Activated CD4-positive, alpha-beta memory T cell treated with anti-CD3 and anti-CD28 coated beads for 36 hours (primary cell): ENCODE results near the gene IFITM5. TPM values are rescaled to one million over a fixed set of nuclear protein-coding genes. Genes with fewer than 3 reads are reported as not detected.

Experiments
- CTCF ChIA-PET: fragments of 350-600 bp; sonication (Branson Sonifier 250); formaldehyde crosslinking; loops from one replicate; lab custom pipeline; 2021; ENCODE audit warnings: antibody characterized with exemption, inconsistent platforms; lab: Charles Lee
- POLR2A ChIA-PET: fragments of 350-600 bp; sonication (Branson Sonifier 250); formaldehyde crosslinking; loops from one replicate; lab custom pipeline; 2021; ENCODE audit warnings: antibody characterized with exemption; lab: Charles Lee
- DNase-seq: peaks from one replicate; pipeline ENCODE4 v3.0.0-alpha.2; 2020
- H3K27ac Mint-ChIP-seq: one replicate; pipeline ENCODE4 v1.8.0; 2021; ENCODE audit warnings: mixed read lengths
- H3K27me3 Mint-ChIP-seq: one replicate; pipeline ENCODE4 v1.8.0; 2021; ENCODE audit warnings: mixed read lengths
- H3K36me3 Mint-ChIP-seq: one replicate; pipeline ENCODE4 v1.8.0; 2021; ENCODE audit warnings: mixed read lengths
- H3K4me1 Mint-ChIP-seq: one replicate; pipeline ENCODE4 v1.8.0; 2021; ENCODE audit warnings: low read depth, mixed read lengths
- H3K4me3 Mint-ChIP-seq: one replicate; pipeline ENCODE4 v1.8.0; 2021; ENCODE audit warnings: mild to moderate bottlenecking, mixed read lengths
- H3K9me3 Mint-ChIP-seq: one replicate; pipeline ENCODE4 v1.8.0; 2021; ENCODE audit warnings: mixed read lengths
- intact Hi-C: fragments of 100-400 bp; cut with micrococcal nuclease; formaldehyde crosslinking; loops from one replicate; pipeline ENCODE4 v1.15.1; 2023
- total RNA-seq, 2 experiments: library from RNA; stranded (reverse); gene quantifications; one replicate each; pipeline ENCODE4 v1.2.3, GENCODE V29; 2021

The IFITM5 gene
- not detected for total RNA-seq

DNA sequence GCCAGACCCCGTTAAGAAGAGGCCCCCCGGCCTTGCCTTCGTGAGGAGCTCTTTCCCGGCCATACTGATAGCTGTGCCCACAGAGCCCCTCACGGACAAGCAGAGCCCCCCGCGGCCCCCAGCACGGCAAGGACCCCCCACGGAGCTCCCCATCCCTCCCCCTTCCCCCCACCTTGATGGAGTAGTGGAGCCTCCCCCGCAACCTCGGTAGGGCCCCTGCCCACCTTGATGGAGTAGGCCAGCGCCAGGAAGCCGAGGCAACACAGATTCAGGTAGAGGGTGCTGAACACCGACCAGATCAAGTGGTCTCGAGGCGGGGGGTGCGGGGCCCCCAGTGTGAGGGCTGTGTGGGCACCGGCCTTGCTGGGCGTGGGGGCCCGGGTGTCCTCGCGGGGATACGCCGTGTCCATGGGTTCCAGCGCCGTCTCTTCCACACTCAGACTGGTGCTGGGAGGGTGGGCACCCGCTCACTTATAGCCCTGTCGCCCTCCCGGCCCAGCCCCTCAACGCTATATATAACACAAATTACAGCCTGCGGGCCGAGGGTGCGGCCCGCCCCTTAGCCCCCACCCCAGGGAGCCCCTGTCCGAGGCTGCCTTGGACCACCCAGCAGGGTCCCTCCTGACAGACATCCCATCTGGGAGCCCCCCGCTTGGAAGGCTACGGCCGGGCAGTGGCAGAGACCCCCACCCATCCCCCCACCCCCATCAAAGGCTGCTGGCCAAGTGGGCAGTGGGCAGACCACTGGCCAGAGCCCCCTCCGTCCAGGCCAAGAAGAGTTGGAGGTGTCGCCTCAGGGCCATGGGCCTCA is at the start of gene IFITM5:
Gene IFITM5 (minus strand): TSS at position 446 of the 811 bp plus-strand sequence. CDS start 36 bp downstream, at position 410.
- Mint-ChIP-seq H3K4me3 (no peak within 1 kb of the TSS), H3K4me1 (peaks cover 22% of the 10 kb centered on the region), H3K36me3 (no peaks in the 10 kb centered on the region), H3K27me3 (peaks cover 5% of the 10 kb centered on the region), H3K27ac (no peak within 1 kb of the TSS), H3K9me3 (no peaks in the 10 kb centered on the region)
- DNase-seq = no peak
- POLR2A ChIA-PET = no interaction called here
- CTCF ChIA-PET = no interaction called here
- intact Hi-C loops = no loop called here

GRCh38 chr11:346529-346928 is 47.2 kb upstream of the IFITM5 start:
- CTCF ChIA-PET = interaction anchor here (2.1 kb wide), 1 partner anchor 42 kb away, joined by 6 read pairs; no protein-coding TSS in a partner anchor
- DNase-seq = no peak

GRCh38 chr11:344836-345578 is 45.7 kb upstream of the IFITM5 start:
- CTCF ChIA-PET = interaction anchor here (1.0 to 2.1 kb wide), 3 partner anchors 40 to 64 kb away, joined by 3 to 6 read pairs (median 3); no protein-coding TSS in a partner anchor
- Mint-ChIP-seq H3K9me3 (no peaks in the 10 kb centered on the region), H3K4me3 (no peak overlapping the region), H3K4me1 (peaks cover 8% of the 10 kb centered on the region), H3K27me3 (no peaks in the 10 kb centered on the region), H3K36me3 (no peaks in the 10 kb centered on the region), H3K27ac (no peak overlapping the region)
- no peak for DNase-seq
- POLR2A ChIA-PET = no interaction called here
- intact Hi-C loops = no loop called here

More at GRCh38 chr11:346529-346928, 47.2 kb upstream of the IFITM5 start:
- Mint-ChIP-seq H3K27ac (no peak overlapping the region), H3K4me1 (peaks cover 14% of the 10 kb centered on the region), H3K4me3 (no peak overlapping the region), H3K9me3 (no peaks in the 10 kb centered on the region), H3K27me3 (no peaks in the 10 kb centered on the region), H3K36me3 (no peaks in the 10 kb centered on the region)
- POLR2A ChIA-PET = no interaction called here
- intact Hi-C loops = no loop called here

DNA sequence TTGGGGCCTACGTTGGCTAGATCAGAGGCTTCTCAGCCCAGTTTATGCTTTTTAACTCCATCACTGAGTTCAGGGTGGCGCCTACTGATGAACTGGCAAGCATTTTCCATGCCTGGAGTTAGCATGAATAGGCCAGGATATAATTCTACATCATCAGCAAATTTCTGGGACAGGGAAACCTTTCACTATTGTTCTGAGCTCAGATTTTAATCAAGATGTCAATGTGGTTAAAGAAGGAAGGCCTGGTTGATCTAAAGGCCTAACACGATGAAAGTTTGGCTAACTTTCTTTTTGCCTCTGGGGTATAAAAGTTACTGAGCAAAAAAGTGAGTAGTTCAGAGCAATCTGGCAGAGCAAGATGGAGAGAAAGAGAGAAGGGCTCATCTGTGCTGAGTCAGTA is 43.0 kb upstream of the IFITM5 start:
- ChIA-PET CTCF (interaction anchor here (1.0 kb wide), 1 partner anchor 91 kb away, joined by 4 read pairs; no protein-coding TSS in a partner anchor), POLR2A (no interaction called here)
- no peak for DNase-seq
- H3K4me3 Mint-ChIP-seq = no peak overlapping the region
- no peaks in the 10 kb centered on the region for H3K36me3 Mint-ChIP-seq
- H3K4me1 Mint-ChIP-seq = peaks cover 8% of the 10 kb centered on the region
- peak overlapping the region; percentile 58 for H3K27ac Mint-ChIP-seq
- no peaks in the 10 kb centered on the region for H3K9me3 Mint-ChIP-seq
- intact Hi-C loops = no loop called here
- no peaks in the 10 kb centered on the region for H3K27me3 Mint-ChIP-seq

- Mint-ChIP-seq H3K27ac (no peak overlapping the region), H3K4me3 (no peak overlapping the region), H3K36me3 (no peaks in the 10 kb centered on the region), H3K9me3 (no peaks in the 10 kb centered on the region), H3K4me1 (peaks cover 12% of the 10 kb centered on the region), H3K27me3 (no peaks in the 10 kb centered on the region)
- ChIA-PET POLR2A (no interaction called here), CTCF (interaction anchor here (1.0 to 2.1 kb wide), 3 partner anchors 11 to 56 kb away, joined by 4 to 6 read pairs (median 5); no protein-coding TSS in a partner anchor)
- intact Hi-C loops = no loop called here
- DNase-seq = no peak
Observed at GRCh38 chr11:340539-341512, 41.5 kb upstream of the IFITM5 start.

DNA sequence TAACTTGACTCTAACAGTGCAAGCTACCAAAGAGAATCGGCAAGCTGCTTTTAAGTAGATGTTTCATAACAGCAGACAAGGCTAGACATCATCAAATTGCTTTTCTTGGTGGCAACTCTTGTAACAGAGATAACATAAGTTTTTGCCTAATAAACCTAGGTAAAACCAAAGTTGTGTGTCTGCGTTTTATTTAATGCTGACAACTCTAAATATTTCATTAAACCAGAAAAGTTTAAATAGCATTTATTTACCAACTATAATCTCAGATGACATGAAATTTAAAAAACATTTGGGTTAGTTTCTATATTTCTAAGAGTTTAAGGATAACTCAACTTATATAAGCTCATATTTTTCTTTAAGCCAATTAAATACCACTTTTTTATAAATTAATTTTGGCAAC is 40.6 kb upstream of the IFITM5 start:
- no peak for DNase-seq
- intact Hi-C loops = no loop called here
- H3K4me1 Mint-ChIP-seq = peaks cover 12% of the 10 kb centered on the region
- no peaks in the 10 kb centered on the region for H3K36me3 Mint-ChIP-seq
- H3K9me3 Mint-ChIP-seq = no peaks in the 10 kb centered on the region
- H3K27me3 Mint-ChIP-seq = no peaks in the 10 kb centered on the region
- no peak overlapping the region for H3K4me3 Mint-ChIP-seq
- CTCF ChIA-PET = interaction anchor here (0.6 to 2.1 kb wide), 4 partner anchors 10 to 57 kb away, joined by 4 to 6 read pairs (median 4); no protein-coding TSS in a partner anchor
- POLR2A ChIA-PET = no interaction called here
- no peak overlapping the region for H3K27ac Mint-ChIP-seq

DNA sequence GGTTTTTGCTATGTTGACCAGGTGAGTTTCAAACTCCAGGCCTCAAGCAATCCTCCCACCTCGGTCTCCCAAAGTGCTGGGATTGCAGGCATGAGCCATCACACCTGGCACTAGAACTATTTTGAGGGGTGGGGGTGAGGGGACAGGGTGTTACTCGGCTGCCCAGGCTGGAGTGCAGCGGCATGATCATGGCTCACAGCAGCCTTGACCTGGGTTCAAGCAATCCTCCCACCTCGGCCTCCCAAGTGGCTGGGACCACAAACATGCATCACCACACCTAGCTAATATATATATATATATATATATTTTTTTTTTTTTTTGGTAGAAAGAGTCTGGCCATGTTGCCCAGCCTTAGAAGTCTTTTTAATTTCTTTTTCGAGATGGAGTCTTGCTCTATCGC is 38.4 kb upstream of the IFITM5 start:
- no peak overlapping the region for H3K4me3 Mint-ChIP-seq
- H3K4me1 Mint-ChIP-seq = peaks cover 16% of the 10 kb centered on the region
- DNase-seq = no peak
- no peaks in the 10 kb centered on the region for H3K27me3 Mint-ChIP-seq
- ChIA-PET CTCF (no interaction called here), POLR2A (no interaction called here)
- no peaks in the 10 kb centered on the region for H3K36me3 Mint-ChIP-seq
- H3K9me3 Mint-ChIP-seq = no peaks in the 10 kb centered on the region
- no peak overlapping the region for H3K27ac Mint-ChIP-seq
- intact Hi-C loops = no loop called here

- intact Hi-C loops = no loop called here
- POLR2A ChIA-PET = no interaction called here
- H3K4me1 Mint-ChIP-seq = peaks cover 14% of the 10 kb centered on the region
- H3K9me3 Mint-ChIP-seq = no peaks in the 10 kb centered on the region
- no peaks in the 10 kb centered on the region for H3K27me3 Mint-ChIP-seq
- H3K4me3 Mint-ChIP-seq = no peak overlapping the region
- no peak for DNase-seq
- CTCF ChIA-PET = no interaction called here
- no peaks in the 10 kb centered on the region for H3K36me3 Mint-ChIP-seq
- no peak overlapping the region for H3K27ac Mint-ChIP-seq
Observed at GRCh38 chr11:336659-337198, 37.4 kb upstream of the IFITM5 start.

- no peak overlapping the region for H3K27ac Mint-ChIP-seq
- peaks cover 18% of the 10 kb centered on the region for H3K4me1 Mint-ChIP-seq
- no peaks in the 10 kb centered on the region for H3K27me3 Mint-ChIP-seq
- no peaks in the 10 kb centered on the region for H3K9me3 Mint-ChIP-seq
- H3K4me3 Mint-ChIP-seq = no peak overlapping the region
- intact Hi-C loops = no loop called here
- POLR2A ChIA-PET = no interaction called here
- DNase-seq = no peak
- CTCF ChIA-PET = no interaction called here
- H3K36me3 Mint-ChIP-seq = no peaks in the 10 kb centered on the region
Observed at GRCh38 chr11:335779-336658, 36.7 kb upstream of the IFITM5 start.

DNA sequence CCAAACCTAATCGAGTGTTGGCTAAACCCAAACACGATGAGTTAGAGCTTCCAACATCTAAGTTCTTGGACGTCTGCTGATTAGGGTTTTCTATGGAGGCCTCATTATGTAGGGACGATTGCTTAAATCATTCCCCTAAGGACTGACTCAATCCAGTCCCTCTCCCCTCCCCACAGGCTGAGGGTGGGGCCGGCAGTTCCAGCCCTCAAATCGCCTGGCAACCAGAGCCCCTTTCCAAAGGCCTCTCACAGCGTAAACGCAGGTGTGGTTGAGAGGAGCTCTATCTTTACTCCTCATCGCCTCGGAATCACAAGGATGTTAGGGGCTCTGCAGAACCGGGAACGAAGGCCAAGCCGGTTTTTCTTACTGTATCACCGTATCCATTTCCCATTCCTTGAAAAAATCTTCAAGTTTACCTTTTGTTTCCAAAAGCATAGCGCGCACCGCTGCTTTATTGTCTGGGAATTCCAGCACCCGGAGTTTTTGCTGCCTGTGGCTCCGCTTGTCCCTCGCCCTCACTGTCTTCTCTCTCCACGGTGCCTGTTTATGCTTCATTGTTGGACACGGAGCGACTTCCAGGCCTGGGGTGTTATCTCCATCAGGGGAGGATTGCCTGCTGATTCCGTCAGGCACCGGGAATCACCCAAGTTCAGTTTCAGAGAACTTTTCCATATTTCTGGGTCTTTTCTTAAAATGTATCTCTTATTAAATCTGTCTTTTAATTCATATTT is 35.1 kb upstream of the IFITM5 start:
- CTCF ChIA-PET = no interaction called here
- POLR2A ChIA-PET = no interaction called here
- Mint-ChIP-seq H3K27me3 (no peaks in the 10 kb centered on the region), H3K27ac (no peak overlapping the region), H3K36me3 (no peaks in the 10 kb centered on the region), H3K4me1 (peaks cover 34% of the 10 kb centered on the region), H3K9me3 (peaks cover under 1% of the 10 kb centered on the region), H3K4me3 (no peak overlapping the region)
- no peak for DNase-seq
- intact Hi-C loops = no loop called here
